Neural cell (in vitro differentiated cells): ENCODE results near the gene SLC2A10. TPM values are rescaled to one million over a fixed set of nuclear protein-coding genes. Genes with fewer than 3 reads are reported as not detected.

Experiments
- H2AFZ ChIP-seq: fragments of 200-600, 300-800 bp; sonication (generic), shearing (Covaris generic); 2 replicates; pipeline ENCODE4 v1.6.0; 2014; ENCODE audit warnings: low read depth, mild to moderate bottlenecking, antibody characterized with exemption, low read length, moderate library complexity
- H3F3A ChIP-seq: fragments of 200-600 bp; shearing (Covaris generic); 2 replicates; pipeline ENCODE4 v1.6.1; 2016; ENCODE audit warnings: mild to moderate bottlenecking, moderate library complexity, mixed read lengths, antibody characterized with exemption, low read length; ENCODE audit not compliant: insufficient read depth, poor library complexity, severe bottlenecking
- H3K27ac ChIP-seq: fragments of 200-600, 300-800 bp; sonication (generic), shearing (Covaris generic); 2 replicates; pipeline ENCODE4 v1.5.1; 2014; ENCODE audit warnings: mild to moderate bottlenecking, low read length, moderate library complexity
- H3K27me3 ChIP-seq: fragments of 300-800, 200-600 bp; sonication (generic), shearing (Covaris generic); 2 replicates; pipeline ENCODE4 v1.6.0; 2014; ENCODE audit warnings: mild to moderate bottlenecking, low read depth, low read length, moderate library complexity; ENCODE audit not compliant: insufficient read depth
- H3K36me3 ChIP-seq: fragments of 300-800, 200-600 bp; sonication (generic), shearing (Covaris generic); 2 replicates; pipeline ENCODE4 v1.5.1; 2014; ENCODE audit warnings: mild to moderate bottlenecking, antibody characterized with exemption, low read length, moderate library complexity; ENCODE audit not compliant: insufficient read depth
- H3K4me2 ChIP-seq: fragments of 300-800, 200-600 bp; sonication (generic), shearing (Covaris generic); 2 replicates; pipeline ENCODE4 v1.6.0; 2014; ENCODE audit warnings: mild to moderate bottlenecking, low read length
- H3K4me3 ChIP-seq: fragments of 300-800, 200-600 bp; sonication (generic), shearing (Covaris generic); 2 replicates; pipeline ENCODE4 v1.5.1; 2014; ENCODE audit warnings: mild to moderate bottlenecking, low read length, moderate library complexity
- H3K79me2 ChIP-seq: fragments of 200-600 bp; shearing (Covaris generic); replicated peaks from 2 replicates; pipeline ENCODE4 v1.6.0; 2014; ENCODE audit warnings: mild to moderate bottlenecking, low read length, moderate library complexity; ENCODE audit not compliant: insufficient read depth
- H3K9ac ChIP-seq: fragments of 300-800, 200-600 bp; sonication (generic), shearing (Covaris generic); 2 replicates; pipeline ENCODE4 v1.6.1; 2016; ENCODE audit warnings: mild to moderate bottlenecking, low read length, mixed read lengths
- H3K9me2 ChIP-seq: fragments of 200-600 bp; shearing (Covaris generic); 2 replicates; pipeline ENCODE4 v1.6.1; 2016; ENCODE audit warnings: mild to moderate bottlenecking, low read length, mixed read lengths; ENCODE audit not compliant: insufficient read depth
- H3K9me3 ChIP-seq: fragments of 200-600, 300-800 bp; sonication (generic), shearing (Covaris generic); 2 replicates; pipeline ENCODE4 v1.6.1; 2016; ENCODE audit warnings: mild to moderate bottlenecking, mixed run types, low read length, moderate library complexity, mixed read lengths
- H4K20me1 ChIP-seq: fragments of 200-600 bp; shearing (Covaris generic); 2 replicates; pipeline ENCODE4 v1.6.1; 2016; ENCODE audit warnings: mild to moderate bottlenecking, mixed run types; ENCODE audit not compliant: insufficient read depth
- EP300 ChIP-seq: fragments of 450-650 bp; conservative IDR thresholded peaks from 2 replicates; pipeline ENCODE4 v1.6.1; 2014; ENCODE audit warnings: antibody characterized with exemption, mild to moderate bottlenecking, moderate library complexity; ENCODE audit not compliant: poor library complexity, severe bottlenecking
- EZH2 ChIP-seq: fragments of 200-600, 300-800 bp; shearing (Covaris generic), sonication (generic); IDR thresholded peaks from 2 replicates; pipeline ENCODE4 v1.6.1; 2014; ENCODE audit warnings: antibody characterized with exemption, low read length, borderline replicate concordance, mild to moderate bottlenecking; ENCODE audit not compliant: insufficient read depth, poor library complexity, severe bottlenecking
- MXI1 ChIP-seq: fragments of 450-650 bp; conservative IDR thresholded peaks from 2 replicates; pipeline ENCODE4 v1.6.1; 2014; ENCODE audit warnings: antibody characterized with exemption, mild to moderate bottlenecking; ENCODE audit not compliant: poor library complexity, severe bottlenecking
- POLR2AphosphoS5 ChIP-seq: IDR thresholded peaks from 2 replicates; pipeline ENCODE4 v1.6.1; 2012
- RAD21 ChIP-seq: fragments of 450-650 bp; conservative IDR thresholded peaks from 2 replicates; pipeline ENCODE4 v1.6.1; 2014; ENCODE audit warnings: antibody characterized with exemption, mild to moderate bottlenecking, moderate library complexity
- SMC3 ChIP-seq: fragments of 450-650 bp; conservative IDR thresholded peaks from 2 replicates; pipeline ENCODE4 v1.6.1; 2014; ENCODE audit warnings: antibody characterized with exemption, mild to moderate bottlenecking, moderate library complexity; ENCODE audit not compliant: poor library complexity
- TAF1 ChIP-seq: IDR thresholded peaks from 2 replicates; pipeline ENCODE4 v1.6.1; 2012; ENCODE audit warnings: low read depth
- polyA plus RNA-seq: library from polyadenylated mRNA; depleted of rRNA; stranded (reverse); fragments of >200 nt; gene quantifications from 2 replicates; pipeline ENCODE4 v1.2.3, GENCODE V29; 2014
- TF ChIP-seq, protein P1 (sequence below): fragments of 450-650 bp; IDR thresholded peaks from 2 replicates; pipeline ENCODE4 v1.5.1; 2014; ENCODE audit warnings: antibody characterized with exemption, mild to moderate bottlenecking, moderate library complexity; ENCODE audit not compliant: poor library complexity, severe bottlenecking
- TF ChIP-seq, protein P2 (sequence below): IDR thresholded peaks from 2 replicates; pipeline ENCODE4 v1.6.1; 2012; ENCODE audit warnings: borderline replicate concordance

Gene SLC2A10
- polyA plus RNA-seq, 1 donor from 2014 or later, result not detected

DNA sequence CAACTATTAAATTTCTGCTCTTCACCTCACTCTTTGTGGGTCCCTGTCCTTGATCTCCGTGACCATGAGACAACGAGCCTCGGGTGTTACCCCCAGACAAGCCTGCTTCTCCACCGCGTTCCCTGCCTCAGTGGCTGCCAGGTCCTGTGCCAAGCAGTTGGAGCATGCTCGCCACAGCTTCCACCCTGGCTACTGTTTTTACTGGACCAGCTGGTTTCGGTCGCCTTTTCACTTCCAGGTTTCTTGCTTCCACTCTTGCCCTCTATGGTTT, 25.8 kb upstream of the SLC2A10 start:
- H3F3A ChIP-seq, result peaks cover 6% of the 10 kb centered on the region
- H3K9ac ChIP-seq, result no peak overlapping the region
- H4K20me1 ChIP-seq, result no peaks in the 10 kb centered on the region
- no peak overlapping the region for H3K27ac ChIP-seq
- H3K4me3 ChIP-seq, result no peak overlapping the region
- peaks cover 5% of the 10 kb centered on the region for H3K36me3 ChIP-seq
- H3K9me3 ChIP-seq, result no peaks in the 10 kb centered on the region
- peaks cover 42% of the 10 kb centered on the region for H3K79me2 ChIP-seq
- H2AFZ ChIP-seq, result no peak overlapping the region
- H3K27me3 ChIP-seq, result no peaks in the 10 kb centered on the region
- H3K4me2 ChIP-seq, result no peak overlapping the region
- no peak for TF ChIP-seq SMC3
- no peak for TF ChIP-seq EZH2
- no peak for TF ChIP-seq MXI1
- no peak for TF ChIP-seq EP300
- no peak for TF ChIP-seq POLR2AphosphoS5
- TF ChIP-seq, protein P1, sequence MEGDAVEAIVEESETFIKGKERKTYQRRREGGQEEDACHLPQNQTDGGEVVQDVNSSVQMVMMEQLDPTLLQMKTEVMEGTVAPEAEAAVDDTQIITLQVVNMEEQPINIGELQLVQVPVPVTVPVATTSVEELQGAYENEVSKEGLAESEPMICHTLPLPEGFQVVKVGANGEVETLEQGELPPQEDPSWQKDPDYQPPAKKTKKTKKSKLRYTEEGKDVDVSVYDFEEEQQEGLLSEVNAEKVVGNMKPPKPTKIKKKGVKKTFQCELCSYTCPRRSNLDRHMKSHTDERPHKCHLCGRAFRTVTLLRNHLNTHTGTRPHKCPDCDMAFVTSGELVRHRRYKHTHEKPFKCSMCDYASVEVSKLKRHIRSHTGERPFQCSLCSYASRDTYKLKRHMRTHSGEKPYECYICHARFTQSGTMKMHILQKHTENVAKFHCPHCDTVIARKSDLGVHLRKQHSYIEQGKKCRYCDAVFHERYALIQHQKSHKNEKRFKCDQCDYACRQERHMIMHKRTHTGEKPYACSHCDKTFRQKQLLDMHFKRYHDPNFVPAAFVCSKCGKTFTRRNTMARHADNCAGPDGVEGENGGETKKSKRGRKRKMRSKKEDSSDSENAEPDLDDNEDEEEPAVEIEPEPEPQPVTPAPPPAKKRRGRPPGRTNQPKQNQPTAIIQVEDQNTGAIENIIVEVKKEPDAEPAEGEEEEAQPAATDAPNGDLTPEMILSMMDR, result no peak
- TF ChIP-seq RAD21, result no peak
- TF ChIP-seq TAF1, result no peak
- TF ChIP-seq, protein P2, sequence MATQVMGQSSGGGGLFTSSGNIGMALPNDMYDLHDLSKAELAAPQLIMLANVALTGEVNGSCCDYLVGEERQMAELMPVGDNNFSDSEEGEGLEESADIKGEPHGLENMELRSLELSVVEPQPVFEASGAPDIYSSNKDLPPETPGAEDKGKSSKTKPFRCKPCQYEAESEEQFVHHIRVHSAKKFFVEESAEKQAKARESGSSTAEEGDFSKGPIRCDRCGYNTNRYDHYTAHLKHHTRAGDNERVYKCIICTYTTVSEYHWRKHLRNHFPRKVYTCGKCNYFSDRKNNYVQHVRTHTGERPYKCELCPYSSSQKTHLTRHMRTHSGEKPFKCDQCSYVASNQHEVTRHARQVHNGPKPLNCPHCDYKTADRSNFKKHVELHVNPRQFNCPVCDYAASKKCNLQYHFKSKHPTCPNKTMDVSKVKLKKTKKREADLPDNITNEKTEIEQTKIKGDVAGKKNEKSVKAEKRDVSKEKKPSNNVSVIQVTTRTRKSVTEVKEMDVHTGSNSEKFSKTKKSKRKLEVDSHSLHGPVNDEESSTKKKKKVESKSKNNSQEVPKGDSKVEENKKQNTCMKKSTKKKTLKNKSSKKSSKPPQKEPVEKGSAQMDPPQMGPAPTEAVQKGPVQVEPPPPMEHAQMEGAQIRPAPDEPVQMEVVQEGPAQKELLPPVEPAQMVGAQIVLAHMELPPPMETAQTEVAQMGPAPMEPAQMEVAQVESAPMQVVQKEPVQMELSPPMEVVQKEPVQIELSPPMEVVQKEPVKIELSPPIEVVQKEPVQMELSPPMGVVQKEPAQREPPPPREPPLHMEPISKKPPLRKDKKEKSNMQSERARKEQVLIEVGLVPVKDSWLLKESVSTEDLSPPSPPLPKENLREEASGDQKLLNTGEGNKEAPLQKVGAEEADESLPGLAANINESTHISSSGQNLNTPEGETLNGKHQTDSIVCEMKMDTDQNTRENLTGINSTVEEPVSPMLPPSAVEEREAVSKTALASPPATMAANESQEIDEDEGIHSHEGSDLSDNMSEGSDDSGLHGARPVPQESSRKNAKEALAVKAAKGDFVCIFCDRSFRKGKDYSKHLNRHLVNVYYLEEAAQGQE, result no peak
- H3K9me2 ChIP-seq, result no peaks in the 10 kb centered on the region

DNA sequence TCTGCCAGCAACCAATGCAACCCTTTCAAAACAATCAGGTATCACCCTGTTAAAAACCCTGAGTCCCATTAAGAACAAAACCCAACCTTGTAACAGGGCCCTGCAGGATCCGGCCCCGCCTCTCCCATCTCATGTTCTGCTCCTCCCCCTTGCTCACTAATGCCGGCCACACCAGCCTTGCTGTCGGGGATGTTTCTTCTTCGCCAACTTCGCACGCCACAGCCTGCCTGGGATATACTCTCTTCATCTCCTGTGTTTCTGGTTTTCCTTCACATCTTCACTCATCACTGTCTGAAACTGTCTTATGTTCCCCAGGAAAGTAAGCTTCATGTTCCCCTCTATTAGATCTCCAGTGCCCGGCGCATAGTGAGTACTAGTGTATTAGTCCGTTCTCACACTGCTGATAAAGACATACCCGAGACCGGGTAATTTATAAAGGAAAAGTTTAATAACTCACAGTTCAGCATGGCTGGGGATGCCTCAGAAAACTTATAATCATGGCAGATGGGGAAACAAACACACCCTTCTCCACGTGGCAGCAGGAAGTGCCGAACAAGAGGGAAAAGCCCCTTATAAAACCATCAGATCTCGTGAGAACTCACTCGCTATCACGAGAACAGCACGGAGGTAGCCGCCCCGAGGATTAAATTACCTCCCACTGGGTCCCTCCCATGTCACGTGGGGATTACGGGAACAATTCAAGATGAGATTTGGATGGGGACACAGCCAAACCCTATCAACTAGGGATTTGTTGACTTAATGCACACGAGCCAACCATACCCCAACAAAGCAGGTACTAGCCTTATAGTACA, 25.3 kb upstream of the SLC2A10 start:
- no peak overlapping the region for H3K4me2 ChIP-seq
- peaks cover 5% of the 10 kb centered on the region for H3K36me3 ChIP-seq
- H3K9me3 ChIP-seq, result no peaks in the 10 kb centered on the region
- no peak overlapping the region for H3K4me3 ChIP-seq
- H3K27ac ChIP-seq, result no peak overlapping the region
- no peak overlapping the region for H2AFZ ChIP-seq
- peaks cover 6% of the 10 kb centered on the region for H3F3A ChIP-seq
- H3K9me2 ChIP-seq, result no peaks in the 10 kb centered on the region
- no peaks in the 10 kb centered on the region for H4K20me1 ChIP-seq
- H3K27me3 ChIP-seq, result no peaks in the 10 kb centered on the region
- no peak overlapping the region for H3K9ac ChIP-seq
- peaks cover 43% of the 10 kb centered on the region for H3K79me2 ChIP-seq
- TF ChIP-seq POLR2AphosphoS5 (no peak), MXI1 (no peak), SMC3 (no peak)
